Liver (tissue), 9 donors: ENCODE data around the gene KCNJ1. TPM values are rescaled to one million over a fixed set of nuclear protein-coding genes. Genes with fewer than 3 reads are reported as not detected.

Experiments
- DNase-seq: peaks from one replicate; pipeline ENCODE4 v3.0.0-alpha.2; 2017; ENCODE audit warnings: low spot score
- H3K27ac ChIP-seq, 2 donors: one replicate each; pipeline ENCODE4 v1.7.0; 2013; ENCODE audit warnings: inconsistent platforms in 2 of 2, low read length in 2 of 2, control low read depth in 1 of 2, low read depth in 1 of 2, mild to moderate bottlenecking in 1 of 2
- H3K27me3 ChIP-seq, 4 donors: one replicate each; pipeline versions ENCODE4 v1.6.1 to v1.7.0; 2013; ENCODE audit warnings: low read length in 3 of 4, inconsistent platforms in 1 of 4, mild to moderate bottlenecking in 1 of 4, moderate library complexity in 1 of 4; ENCODE audit not compliant: control insufficient read depth in 4 of 4, insufficient read depth in 4 of 4
- H3K36me3 ChIP-seq, 4 donors: one replicate each; pipeline versions ENCODE4 v1.6.1 to v1.7.0; 2013; ENCODE audit warnings: low read length in 3 of 4, mild to moderate bottlenecking in 3 of 4, low read depth in 1 of 4, moderate library complexity in 1 of 4; ENCODE audit not compliant: control insufficient read depth in 4 of 4, insufficient read depth in 3 of 4
- H3K4me1 ChIP-seq, 4 donors: one replicate each; pipeline versions ENCODE4 v1.6.1 to v1.7.0; 2013; ENCODE audit warnings: low read length in 3 of 4, mild to moderate bottlenecking in 3 of 4, moderate library complexity in 1 of 4; ENCODE audit not compliant: control insufficient read depth in 4 of 4, insufficient read depth in 4 of 4
- H3K4me3 ChIP-seq, 3 donors: one replicate each; pipeline versions ENCODE4 v1.6.1 to v1.7.0; 2013; ENCODE audit warnings: low read length in 3 of 3, control low read depth in 1 of 3, low read depth in 1 of 3, mild to moderate bottlenecking in 1 of 3
- H3K9ac ChIP-seq, 2 donors: one replicate each; pipeline ENCODE4 v1.7.0; 2013; ENCODE audit warnings: low read length in 2 of 2, mild to moderate bottlenecking in 2 of 2, moderate library complexity in 2 of 2, control low read depth in 1 of 2, low read depth in 1 of 2
- H3K9me3 ChIP-seq, 4 donors: one replicate each; pipeline versions ENCODE4 v1.6.1 to v1.7.0; 2013; ENCODE audit warnings: low read length in 3 of 4; ENCODE audit not compliant: control insufficient read depth in 4 of 4
- ATF3 ChIP-seq: IDR thresholded peaks from 2 replicates; pipeline ENCODE4 v1.6.1; 2016; ENCODE audit warnings: antibody characterized with exemption
- CTCF ChIP-seq: fragments of 150-350 bp; IDR thresholded peaks from 2 replicates; pipeline ENCODE4 v1.5.1; 2017; ENCODE audit warnings: improper control_type of control experiment, low read depth, low read length; ENCODE audit not compliant: missing input control
- EGR1 ChIP-seq, 2 donors: IDR thresholded peaks; 2 replicates each; pipeline ENCODE4 v1.6.1; 2016 to 2018; ENCODE audit warnings: antibody characterized with exemption in 2 of 2, low read depth in 2 of 2
- FOXA1 ChIP-seq: IDR thresholded peaks from 2 replicates; pipeline ENCODE4 v1.6.1; 2016; ENCODE audit warnings: antibody characterized with exemption
- FOXA2 ChIP-seq: IDR thresholded peaks from 2 replicates; pipeline ENCODE4 v1.6.1; 2016; ENCODE audit warnings: antibody characterized with exemption
- GABPA ChIP-seq, 2 donors: IDR thresholded peaks in 1 of 2; conservative IDR thresholded peaks in 1 of 2; 2 replicates each; pipeline ENCODE4 v1.6.1; 2016; ENCODE audit warnings: antibody characterized with exemption in 2 of 2, mild to moderate bottlenecking in 1 of 2, moderate library complexity in 1 of 2
- HNF4A ChIP-seq, 2 donors: conservative IDR thresholded peaks; 2 replicates each; pipeline ENCODE4 v1.6.1; 2016; ENCODE audit warnings: antibody characterized with exemption in 2 of 2, mild to moderate bottlenecking in 2 of 2
- HNF4G ChIP-seq: IDR thresholded peaks from 2 replicates; pipeline ENCODE4 v1.6.1; 2016; ENCODE audit warnings: antibody characterized with exemption
- JUND ChIP-seq, 2 donors: IDR thresholded peaks; 2 replicates each; pipeline ENCODE4 v1.6.1; 2016; ENCODE audit warnings: antibody characterized with exemption in 2 of 2
- NR2F2 ChIP-seq: IDR thresholded peaks from 2 replicates; pipeline ENCODE4 v1.6.1; 2016; ENCODE audit warnings: antibody characterized with exemption
- RAD21 ChIP-seq, 2 donors: IDR thresholded peaks; 2 replicates each; pipeline ENCODE4 v1.6.1; 2016; ENCODE audit warnings: antibody characterized with exemption in 2 of 2, mild to moderate bottlenecking in 2 of 2
- REST ChIP-seq: IDR thresholded peaks from 2 replicates; pipeline ENCODE4 v1.6.1; 2016; ENCODE audit warnings: antibody characterized with exemption, mild to moderate bottlenecking
- RXRA ChIP-seq, 2 donors: IDR thresholded peaks; 2 replicates each; pipeline ENCODE4 v1.6.1; 2017 to 2018; ENCODE audit warnings: antibody characterized with exemption in 2 of 2, mild to moderate bottlenecking in 1 of 2
- SP1 ChIP-seq: IDR thresholded peaks from 2 replicates; pipeline ENCODE4 v1.6.1; 2018; ENCODE audit warnings: antibody characterized with exemption, mild to moderate bottlenecking
- TAF1 ChIP-seq: conservative IDR thresholded peaks from 2 replicates; pipeline ENCODE4 v1.6.1; 2016; ENCODE audit warnings: antibody characterized with exemption, mild to moderate bottlenecking
- YY1 ChIP-seq: IDR thresholded peaks from 2 replicates; pipeline ENCODE4 v1.6.1; 2016; ENCODE audit warnings: antibody characterized with exemption, mild to moderate bottlenecking
- ZBTB33 ChIP-seq: IDR thresholded peaks from 2 replicates; pipeline ENCODE4 v1.6.1; 2016; ENCODE audit warnings: antibody characterized with exemption
- WGBS: extraction: QIAGEN DNeasy Blood & Tissue Kit; methylation state at CpG from one replicate; pipeline ENCODE4 v1.1.7; 2013; 5-methylcytosine and 5-hydroxymethylcytosine counted together
- polyA plus RNA-seq, 2 donors: library from polyadenylated mRNA; stranded (reverse) in 1 of 2; unstranded in 1 of 2; fragments of 200-250 nt in 1 of 2; fragments of >200 nt in 1 of 2; fragmentation: Nextera tagmentation in 1 of 2; extraction: Ambion mirVana in 1 of 2; gene quantifications; one replicate each; pipeline versions ENCODE4 v1.2.1 to v1.2.3, GENCODE V29; 2013 to 2015
- total RNA-seq, 2 donors: library from RNA; depleted of rRNA; stranded (reverse); fragments of >200 nt; gene quantifications; one replicate each; pipeline ENCODE4 v1.2.3, GENCODE V29; 2014
- TF ChIP-seq, protein P1 (sequence below): IDR thresholded peaks from 2 replicates; pipeline ENCODE4 v1.6.1; 2016; ENCODE audit warnings: antibody characterized with exemption
- donor health status: healthy.
- donor health status: healthy.
- donor health status: healthy.
- donor health status: healthy.
- donor health status: healthy.

KCNJ1 gene
- total and polyA plus RNA-seq, 4 donors = 0.14 to 0.23 TPM; not detected in 2

- DNase-seq = no peak
- no peak overlapping the region for H3K27ac ChIP-seq
- WGBS = 92% methylated on average over 5 of the region's 5 CpGs
- H3K9ac ChIP-seq = no peak overlapping the region
- no peaks in the 10 kb centered on the region for H3K27me3 ChIP-seq
- TF ChIP-seq ZBTB33 (no peak), YY1 (no peak), GABPA (IDR thresholded peaks at IDR 0.05 in 1 of 2, conservative IDR thresholded peaks at IDR 0.05 in 1 of 2) (no peak), HNF4G (no peak), FOXA2 (no peak), TAF1 (no peak), RAD21 (IDR thresholded peaks at IDR 0.05) (no peak), SP1 (no peak), RXRA (IDR thresholded peaks at IDR 0.05) (no peak), NR2F2 (no peak), CTCF (no peak), ATF3 (no peak), EGR1 (IDR thresholded peaks at IDR 0.05; ENCODE audit: low read depth in 2 of 2) (no peak), FOXA1 (no peak), REST (no peak), HNF4A (conservative IDR thresholded peaks at IDR 0.05) (no peak), JUND (IDR thresholded peaks at IDR 0.05) (no peak)
- TF ChIP-seq, protein P1, sequence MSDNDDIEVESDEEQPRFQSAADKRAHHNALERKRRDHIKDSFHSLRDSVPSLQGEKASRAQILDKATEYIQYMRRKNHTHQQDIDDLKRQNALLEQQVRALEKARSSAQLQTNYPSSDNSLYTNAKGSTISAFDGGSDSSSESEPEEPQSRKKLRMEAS = no peak
- no peak overlapping the region for H3K4me3 ChIP-seq
- no peaks in the 10 kb centered on the region for H3K9me3 ChIP-seq
- H3K36me3 ChIP-seq = no peaks in the 10 kb centered on the region
- H3K4me1 ChIP-seq = no peaks in the 10 kb centered on the region
Observed at GRCh38 chr11:128913806-128914205, 46.7 kb upstream of the KCNJ1 start.
